NCI-H774 (cell line): Measurements from ENCODE around the gene NR2C1.
"Not testable (repeated sequence)": the region's sequence is repeated elsewhere in the genome, so short reads cannot be mapped to it uniquely, and the experiment has no call there.

Source experiments
- DNase-seq: peaks from one replicate; lab custom pipeline; 2025; lab: John Stamatoyannopoulos, UW

NR2C1 gene

DNA sequence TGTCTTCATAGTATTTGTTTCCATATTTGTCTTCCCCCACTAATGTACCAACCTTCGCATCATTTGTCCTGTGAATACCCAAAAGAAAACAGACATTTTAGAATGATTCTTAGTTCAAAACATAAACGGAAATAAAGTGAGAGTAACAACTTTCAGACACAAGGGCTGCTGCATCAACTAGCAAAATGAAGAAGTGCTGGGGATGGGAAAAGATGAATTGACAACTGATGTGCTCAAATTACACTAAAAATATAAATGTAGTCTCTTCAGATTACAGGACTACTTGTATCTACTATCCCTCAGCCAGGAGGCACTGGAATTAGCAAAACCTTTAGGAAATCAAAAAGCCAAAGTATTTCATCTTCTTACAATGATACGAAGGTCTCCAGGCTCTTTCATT, 70.7 kb downstream of the NR2C1 start:
- DNase-seq: no peak

DNA sequence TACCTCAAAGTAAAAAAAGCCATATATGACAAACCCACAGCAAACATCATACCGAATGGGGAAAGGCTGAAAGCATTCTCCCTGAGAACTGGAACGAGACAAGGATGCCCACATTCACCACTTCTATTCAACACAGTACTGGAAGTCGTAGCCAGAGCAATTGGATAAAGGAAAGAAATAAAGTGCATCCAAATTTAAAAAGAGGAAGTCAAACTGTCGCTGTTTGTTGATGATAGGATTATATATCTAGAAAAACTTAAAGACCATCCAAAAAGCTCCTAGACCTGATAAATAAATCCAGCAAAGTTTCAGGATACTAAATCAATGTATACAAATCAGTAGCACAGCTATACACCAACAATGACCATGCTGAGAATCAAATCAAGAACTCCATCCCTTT, 75.1 kb downstream of the NR2C1 start:
- no peak for DNase-seq

DNA sequence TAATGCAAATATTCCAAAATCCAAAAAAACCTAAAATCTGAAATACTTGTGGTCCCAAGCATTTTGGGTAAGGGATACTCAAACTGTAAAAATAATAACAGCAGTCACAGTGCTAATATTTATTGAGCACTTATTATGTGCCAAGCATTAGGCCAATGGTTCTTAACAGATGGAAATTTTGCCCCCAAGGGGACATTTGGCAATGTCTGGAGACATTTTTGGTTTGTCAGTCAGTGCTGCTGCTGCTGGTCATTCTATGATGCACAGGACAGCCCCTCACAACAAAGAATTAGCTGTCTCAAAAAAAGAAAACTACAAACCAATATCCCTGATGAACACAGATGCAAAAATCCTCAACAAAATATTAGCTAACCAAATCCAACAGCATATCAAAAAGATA, 75.7 kb downstream of the NR2C1 start:
- no peak for DNase-seq

DNA sequence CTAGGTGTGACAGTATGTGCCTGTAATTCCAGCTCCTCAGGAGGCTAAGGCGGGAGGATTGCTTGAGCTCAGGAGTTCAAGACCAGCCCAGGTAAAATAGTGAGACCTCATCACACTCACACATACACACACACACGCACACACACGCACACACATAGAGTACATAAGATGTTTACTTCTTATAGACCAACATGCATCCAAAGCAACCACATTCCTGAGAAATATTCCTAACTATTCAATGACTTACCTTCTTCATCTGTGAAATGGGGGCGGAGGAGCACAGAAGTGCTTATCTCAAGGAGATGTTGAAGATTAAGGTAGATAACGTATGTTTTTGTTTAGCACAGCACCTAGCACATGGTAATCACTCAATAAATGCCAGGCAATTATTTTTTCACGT, 76.4 kb downstream of the NR2C1 start:
- no peak for DNase-seq

DNA sequence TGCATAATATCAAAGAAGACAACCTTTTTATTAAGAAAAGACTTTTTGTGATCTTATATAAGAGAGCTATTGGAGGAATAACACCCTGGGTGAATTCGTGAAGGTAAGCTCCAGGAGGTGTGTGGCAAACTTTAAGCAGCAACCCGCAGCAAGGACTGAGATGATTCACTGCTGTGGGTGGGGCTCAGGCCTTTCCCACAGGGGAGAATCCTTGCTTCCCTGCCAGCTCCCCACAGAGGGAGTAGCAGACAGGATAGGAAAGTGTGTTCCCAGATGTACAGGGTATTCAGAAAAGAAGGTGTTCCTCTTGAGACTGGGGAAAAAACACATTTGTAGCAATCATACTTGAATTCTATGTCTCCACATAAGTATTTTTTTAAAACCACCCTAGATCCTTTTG, 79.1 kb downstream of the NR2C1 start:
- no peak for DNase-seq

DNA sequence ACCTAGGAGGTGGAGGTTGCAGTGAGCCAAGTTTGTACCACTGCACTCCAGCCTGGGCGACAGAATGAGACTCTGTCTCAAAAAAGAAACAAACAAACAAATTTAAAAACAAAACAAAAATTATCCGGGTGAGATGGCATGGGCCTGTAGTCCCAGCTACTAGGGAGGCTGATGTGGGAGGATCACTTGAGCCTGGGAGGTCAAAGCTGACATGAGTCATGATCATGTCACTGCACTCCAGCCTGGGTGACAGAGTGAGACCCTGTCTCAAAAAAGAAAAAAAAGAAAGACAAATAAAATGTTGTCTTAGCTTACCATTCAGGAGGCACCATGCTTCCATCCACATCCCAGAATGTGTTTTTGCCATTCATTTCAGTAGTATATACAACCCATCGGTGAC, 79.6 kb downstream of the NR2C1 start:
- DNase-seq: not testable (repeated sequence)

DNA sequence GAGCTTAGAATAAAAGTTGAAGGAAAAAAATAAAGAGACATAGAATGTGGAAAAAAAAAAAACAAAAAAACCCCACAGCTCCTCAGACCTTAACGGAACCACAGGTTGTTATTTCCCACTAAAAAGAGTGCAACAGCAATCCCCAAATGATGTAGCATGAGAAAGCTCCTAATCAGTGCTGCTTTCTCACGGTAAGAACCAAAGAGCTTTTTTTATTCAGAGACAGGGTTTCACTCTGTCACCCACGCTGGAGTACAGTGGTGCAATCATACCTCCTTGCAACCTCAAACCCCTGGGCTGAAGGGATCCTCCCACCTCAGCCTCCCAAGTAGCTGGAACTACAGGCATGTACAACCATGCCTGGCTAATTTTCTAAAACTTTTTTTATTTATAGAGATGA, 83.2 kb downstream of the NR2C1 start:
- DNase-seq: no peak

DNA sequence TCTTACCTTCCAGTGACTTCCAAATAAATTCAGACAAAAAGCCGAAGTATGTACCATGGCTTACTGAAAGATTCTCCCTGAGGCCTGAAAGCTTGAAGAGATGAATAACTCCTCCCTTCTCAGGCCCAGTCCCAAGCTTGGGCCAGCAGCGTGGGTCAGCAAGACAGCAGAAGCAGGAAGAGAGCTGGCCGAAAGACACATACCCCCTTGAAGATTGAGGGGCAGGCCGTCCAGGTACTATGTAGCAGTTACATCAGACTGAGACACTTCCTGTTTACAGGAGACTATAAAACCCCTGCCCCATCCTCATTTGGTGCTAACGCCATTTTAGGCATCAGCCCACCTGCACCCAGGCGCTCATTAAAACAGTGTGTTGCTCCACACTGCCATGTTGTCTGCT, 84.9 kb downstream of the NR2C1 start:
- no peak for DNase-seq

DNA sequence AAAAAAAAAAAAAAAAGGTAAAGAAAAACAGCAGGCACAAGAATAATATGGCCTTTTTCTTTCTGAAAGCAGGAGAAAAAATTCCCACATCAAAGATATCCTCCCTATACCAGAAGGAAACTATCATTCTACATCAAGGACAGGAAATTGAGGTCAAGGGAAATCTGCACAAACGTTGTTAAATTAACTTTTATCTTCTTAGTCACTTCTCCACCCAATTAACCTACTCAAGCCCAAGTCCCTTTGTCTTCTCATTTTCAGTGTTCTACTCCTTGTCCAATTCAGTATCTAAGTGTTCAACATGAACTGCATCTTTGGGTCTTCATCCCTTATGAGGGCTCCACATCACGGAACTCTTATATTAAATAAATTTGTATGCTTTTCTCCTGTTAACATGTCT, 85.6 kb downstream of the NR2C1 start:
- no peak for DNase-seq

DNA sequence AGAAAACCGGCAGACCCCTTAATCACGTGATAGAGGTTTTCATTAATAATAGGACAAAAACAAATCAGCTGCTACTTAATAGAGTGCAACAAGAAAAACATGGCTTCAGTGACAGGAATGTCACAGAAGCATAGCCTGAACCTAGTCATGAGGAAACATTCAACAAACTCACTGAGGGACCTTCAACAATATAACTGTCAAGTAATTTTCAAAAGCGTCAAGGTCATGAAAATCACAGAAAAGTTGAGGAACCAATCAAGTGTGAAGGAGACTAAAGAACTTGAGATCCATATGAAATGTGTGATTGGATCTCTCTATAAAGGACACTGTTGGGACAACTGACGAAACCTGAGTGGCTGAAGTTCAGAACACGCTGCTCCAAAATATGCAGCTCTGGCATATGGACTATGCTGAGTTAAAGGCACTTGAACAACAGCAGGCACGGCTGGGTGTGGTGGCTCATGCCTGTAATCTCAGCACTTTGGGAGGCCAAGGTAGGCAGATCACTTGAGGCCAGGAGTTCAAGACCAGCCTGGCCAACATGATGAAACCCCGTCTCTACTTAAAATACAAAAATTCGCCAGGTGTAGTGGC, 86.2 kb downstream of the NR2C1 start:
- no peak for DNase-seq

DNA sequence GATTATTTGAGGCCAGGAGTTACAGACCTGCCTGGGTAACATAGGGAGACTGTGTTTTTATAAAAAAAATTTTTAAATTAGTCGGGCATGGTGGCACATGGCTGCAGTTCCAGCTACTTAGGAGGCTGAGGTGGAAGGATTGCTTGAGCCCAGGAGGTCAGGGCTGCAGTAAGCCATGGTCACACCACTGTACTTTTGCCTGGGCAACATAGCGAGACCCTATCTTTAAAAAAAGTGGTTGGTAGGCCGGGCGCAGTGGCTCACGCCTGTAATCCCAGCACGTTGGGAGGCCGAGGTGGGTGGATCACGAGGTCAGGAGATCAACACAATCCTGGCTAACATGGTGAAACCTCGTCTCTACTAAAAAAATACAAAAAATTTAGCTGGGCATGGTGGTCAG, 88.3 kb downstream of the NR2C1 start:
- not testable (repeated sequence) for DNase-seq

DNA sequence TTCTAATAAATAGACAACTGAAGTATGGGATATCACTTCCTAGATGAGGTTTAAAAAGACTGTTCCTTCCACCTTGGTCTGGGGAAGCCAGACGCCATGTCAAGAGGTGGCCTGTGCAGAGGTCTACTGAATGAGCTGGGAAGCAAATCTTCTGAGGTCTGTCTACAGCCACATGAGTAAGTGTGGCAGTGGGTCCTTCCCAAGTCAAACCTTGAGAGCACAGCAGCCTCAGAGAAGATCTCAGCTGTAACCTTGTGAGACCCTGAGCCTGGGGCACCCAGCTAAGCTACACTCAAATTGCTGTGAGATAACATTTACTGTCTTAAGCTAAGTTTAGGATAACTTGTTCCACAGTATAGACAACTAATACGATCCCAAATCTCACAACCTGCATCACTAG, 90.1 kb downstream of the NR2C1 start:
- no peak for DNase-seq

DNA sequence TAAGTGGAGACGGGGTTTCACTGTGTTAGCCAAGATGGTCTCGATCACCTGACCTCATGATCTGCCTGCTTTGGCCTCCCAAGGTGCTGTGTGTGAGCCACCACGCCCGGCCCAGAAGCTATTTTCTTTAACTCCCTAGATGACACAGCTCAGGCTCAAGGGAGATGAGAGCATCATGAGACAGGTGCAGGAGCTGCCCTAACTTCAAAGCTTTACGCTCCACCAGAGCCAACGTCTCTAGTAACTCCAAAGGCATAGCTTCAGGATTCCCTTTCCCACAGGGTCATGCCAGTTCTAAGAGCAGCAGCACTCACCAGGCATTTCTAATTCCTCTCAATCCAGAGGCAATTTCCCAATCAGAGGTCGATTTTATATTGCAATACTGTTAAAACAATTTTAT, 91.0 kb downstream of the NR2C1 start:
- DNase-seq: no peak

DNA sequence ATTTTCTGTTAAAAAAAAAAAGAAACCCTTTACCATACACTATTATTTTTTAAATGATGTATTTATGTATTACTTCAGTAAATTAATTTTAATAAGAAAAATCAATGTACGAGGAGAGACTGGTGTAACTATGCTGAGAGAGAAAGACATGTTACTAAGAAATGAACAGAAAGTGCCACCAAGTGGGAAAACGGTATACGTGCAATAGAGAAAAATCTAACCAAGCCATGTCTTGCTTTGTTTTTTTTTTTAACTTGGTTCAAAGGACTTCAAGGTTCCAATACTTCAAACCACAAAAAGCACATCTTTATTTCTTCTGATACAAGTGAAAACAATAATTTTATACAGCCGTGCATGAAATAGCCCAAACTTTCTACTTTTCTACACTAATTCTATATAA, 92.8 kb downstream of the NR2C1 start:
- DNase-seq: no peak

DNA sequence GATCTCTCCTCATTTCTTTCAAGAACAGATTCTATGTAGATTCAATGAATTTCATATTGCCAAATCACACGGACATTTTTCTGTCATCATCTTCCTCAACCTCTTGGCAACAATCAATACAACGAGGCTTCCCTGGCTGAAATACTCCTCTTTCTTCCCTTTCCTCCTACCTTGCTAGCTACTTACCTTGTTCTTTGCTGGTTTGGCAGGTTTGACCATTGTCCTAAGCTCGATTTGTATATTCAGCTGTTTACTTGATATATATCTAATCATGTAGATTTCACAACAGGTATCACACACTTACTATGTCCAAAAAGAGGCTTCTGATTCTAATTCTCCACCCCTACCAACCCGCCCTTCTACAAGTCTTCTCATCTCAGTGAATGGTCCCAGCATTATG, 93.5 kb downstream of the NR2C1 start:
- no peak for DNase-seq

DNA sequence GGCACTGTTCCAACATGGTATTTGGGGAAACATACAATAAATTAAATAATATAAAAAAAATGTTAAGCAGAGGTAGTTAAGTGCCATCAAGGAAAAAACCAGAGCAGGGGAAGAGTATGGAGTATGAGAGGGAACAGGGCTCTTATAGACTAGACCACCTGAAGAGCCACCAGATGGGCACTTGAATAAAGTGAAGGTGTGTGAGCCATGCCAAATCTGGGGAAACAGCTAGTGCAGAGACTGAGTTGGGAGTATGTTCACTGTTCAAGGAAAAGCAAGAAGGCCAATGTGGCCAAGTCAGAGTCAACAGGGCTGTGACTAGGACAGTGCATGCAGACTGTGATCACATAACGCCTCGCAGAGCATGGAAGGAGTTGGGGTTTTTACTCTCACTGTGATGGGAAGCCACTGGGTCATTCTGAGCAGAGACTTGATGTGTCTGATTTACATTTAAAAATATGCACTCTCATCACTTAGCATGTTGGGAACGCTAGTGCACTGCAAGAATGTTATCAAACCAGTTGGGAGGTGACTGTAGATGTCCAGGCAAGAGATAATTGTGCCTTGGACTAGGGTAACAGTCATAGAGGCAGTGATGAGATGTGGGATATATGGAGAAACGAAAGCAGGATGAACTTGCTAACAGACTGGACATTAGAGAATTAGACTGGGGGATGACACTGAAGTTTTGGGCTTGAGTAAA, 95.5 kb downstream of the NR2C1 start:
- no peak for DNase-seq

DNA sequence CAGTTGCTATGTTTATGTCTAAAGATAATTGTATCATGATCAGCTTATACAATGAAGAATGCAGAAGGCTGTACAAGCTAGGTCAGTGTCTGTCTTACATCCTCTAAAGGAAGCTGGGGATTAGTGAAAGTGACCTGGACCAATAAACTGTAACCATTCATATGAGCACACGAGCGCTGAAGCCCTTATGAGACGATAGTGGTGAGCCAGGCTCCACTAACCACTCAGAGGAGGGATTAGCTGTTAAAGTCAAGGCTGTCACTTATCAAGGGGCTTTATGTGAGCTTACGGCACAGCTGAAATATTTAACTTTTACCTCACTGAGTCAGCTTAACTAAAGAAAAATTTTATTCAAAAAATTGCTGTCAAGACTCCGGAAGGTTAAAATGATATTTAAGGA, 100.2 kb downstream of the NR2C1 start:
- no peak for DNase-seq

DNA sequence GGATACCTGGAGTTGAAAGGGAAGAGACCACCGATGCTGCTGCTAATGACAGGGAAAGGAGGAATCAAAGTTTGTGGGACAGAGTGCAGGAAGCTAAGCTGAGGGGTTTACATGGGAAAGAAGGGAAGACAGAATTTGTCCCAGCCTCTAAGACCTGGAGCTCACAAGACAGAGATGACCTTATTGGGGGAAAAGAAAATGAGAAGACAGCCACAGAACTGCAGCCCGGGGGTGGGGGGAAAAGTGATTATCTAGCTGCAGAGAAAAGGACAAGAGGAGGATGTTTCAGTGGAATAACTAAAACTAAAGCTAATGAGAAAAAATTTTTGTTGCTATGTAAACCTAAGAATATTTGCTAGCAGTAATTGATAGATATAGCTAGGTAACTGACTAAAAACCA, 100.6 kb downstream of the NR2C1 start:
- DNase-seq: no peak

DNA sequence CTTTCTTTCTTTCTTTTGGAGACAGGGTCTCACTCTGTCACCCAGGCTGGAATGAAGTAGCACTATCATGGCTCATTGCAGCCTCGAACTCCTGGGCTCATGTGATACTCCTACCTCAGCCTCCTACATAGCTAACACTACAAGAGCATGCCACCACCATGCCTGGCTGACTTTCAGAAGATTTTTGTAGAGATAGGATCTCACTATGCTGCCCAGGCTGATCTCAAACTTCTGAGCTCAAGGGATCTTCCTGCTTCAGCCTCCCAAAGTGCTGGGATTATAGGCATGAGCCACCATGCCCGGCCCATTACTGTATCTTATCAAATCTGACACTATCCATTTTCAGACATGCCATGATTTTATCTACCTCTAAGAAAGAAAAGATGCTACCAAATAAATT, 101.5 kb downstream of the NR2C1 start:
- DNase-seq: no peak

DNA sequence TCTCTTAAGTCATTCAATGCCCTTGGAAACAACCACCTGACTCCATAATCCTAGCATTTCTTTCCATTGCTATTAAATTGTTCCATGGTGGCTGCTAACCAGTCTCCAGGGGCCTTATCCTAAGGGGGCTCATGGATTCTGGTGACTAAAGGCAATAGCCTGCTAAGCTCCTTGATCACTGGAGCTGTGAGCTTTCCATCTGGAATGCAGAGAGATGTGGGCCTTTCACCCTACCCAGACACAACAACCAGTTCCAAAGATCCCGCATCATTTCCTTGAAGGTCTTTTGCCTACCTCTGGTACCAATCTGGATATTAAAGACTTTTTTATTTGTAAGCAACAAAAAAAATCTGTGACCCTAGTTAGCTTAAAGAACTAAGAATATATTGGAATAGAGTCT, 102.9 kb downstream of the NR2C1 start:
- no peak for DNase-seq
